ENCODE data around the gene GREM2. TPM values are rescaled to one million over a fixed set of nuclear protein-coding genes. Genes with fewer than 3 reads are reported as not detected.

GREM2 gene
- total RNA-seq: under 1 TPM; 0.07 TPM

DNA sequence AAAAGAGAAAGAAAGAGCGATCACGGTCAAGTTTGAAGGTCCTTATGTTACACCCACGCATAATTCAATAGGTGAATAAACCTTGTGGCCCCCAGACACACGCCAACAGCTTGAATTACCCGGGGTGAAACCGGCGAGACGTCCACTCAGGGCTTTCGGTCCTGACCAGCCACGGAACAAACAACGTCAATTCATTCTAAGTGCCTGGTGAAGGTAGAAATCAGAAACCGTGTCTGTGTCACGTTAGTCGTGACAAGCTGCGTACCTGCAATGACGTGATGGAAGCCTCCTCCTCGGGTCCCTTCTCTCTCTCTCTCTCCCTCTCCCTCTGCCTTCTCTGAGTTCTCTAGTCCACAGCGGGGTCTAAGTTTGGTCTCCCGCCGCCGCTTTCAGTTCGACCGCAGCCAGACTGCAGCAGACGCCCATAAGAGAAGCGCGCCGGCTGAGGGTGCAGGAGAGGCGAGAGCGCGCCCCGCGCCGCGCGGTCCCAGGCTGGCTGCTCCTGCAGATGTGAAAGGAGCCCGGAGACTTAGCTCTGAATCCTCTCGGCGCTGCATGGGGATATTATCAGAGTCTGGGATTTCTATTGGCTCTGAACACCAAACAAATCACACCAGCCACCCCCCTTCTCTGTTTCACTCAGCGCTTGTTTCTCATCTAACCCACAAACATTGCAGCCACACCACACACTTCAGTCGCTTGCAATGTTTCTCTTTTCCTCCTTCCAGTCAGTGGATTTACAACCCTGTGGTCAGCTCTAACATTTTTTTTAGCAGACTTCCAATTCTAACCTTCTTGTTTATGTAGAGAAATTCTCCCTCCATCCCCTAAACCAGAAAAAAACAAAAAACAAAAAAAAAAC lies at the start of gene GREM2:
Gene GREM2, minus strand, starts transcription at position 537 of the 862 bp plus-strand sequence. CDS start 118,680 bp downstream, outside the sequence.
- peak; percentile 63 for DNase-seq
- ChIA-PET POLR2A (interaction anchor here (0.7 kb wide), 1 partner anchor 36 kb away, joined by 3 read pairs; no protein-coding TSS in a partner anchor), CTCF (no interaction called here)
- H3K4me1 Mint-ChIP-seq: peaks cover 25% of the 10 kb centered on the region
- H3K4me3 Mint-ChIP-seq: peak within 1 kb of the TSS; percentile 75
- intact Hi-C loops (cut with DNase I, micrococcal nuclease): loop anchor here in 1 of 2 experiments (5.0 kb wide), 1 partner anchor 420 kb away; no protein-coding TSS in a partner anchor
- peak; percentile 86 for ATAC-seq
- no peaks in the 10 kb centered on the region for H3K36me3 Mint-ChIP-seq (ENCODE audit: low read depth)
- H3K27me3 Mint-ChIP-seq: peaks cover 37% of the 10 kb centered on the region
- H3K9me3 Mint-ChIP-seq (ENCODE audit: low read depth): no peaks in the 10 kb centered on the region
- H3K27ac Mint-ChIP-seq: no peak within 1 kb of the TSS

DNA sequence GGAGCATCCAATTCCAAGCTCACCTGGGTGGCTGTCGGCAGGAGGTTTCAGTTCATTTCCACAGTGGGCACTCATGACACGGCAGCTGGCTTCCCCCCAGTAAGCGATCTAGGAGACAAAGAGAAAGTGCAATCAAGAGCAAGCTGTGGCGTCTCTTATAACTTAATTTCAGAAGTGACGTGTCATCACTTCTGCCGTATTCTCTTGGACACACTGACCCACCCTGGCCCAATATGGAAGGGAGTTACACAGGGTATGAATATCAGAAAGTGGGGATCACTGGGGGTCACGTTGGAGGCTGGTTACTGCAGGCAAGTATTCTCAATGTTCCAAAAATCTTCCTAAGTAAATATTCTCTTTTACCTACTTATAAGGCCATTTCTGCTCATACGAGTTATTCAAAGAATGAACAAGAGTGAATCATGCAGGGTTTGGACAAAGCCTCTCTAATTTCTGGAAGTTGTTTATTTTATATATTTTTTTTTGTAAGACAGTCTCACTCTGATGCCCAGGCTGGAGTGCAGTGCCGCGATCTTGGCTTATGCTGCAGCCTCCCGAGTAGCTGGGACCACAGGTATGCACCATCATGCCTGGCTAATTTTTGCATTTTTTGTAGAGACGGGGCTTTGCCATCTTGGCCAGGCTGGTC lies 46.5 kb upstream of the GREM2 start:
- Mint-ChIP-seq H3K27ac (no peak overlapping the region), H3K36me3 (ENCODE audit: low read depth) (no peaks in the 10 kb centered on the region), H3K27me3 (no peaks in the 10 kb centered on the region), H3K4me3 (no peak overlapping the region), H3K4me1 (no peaks in the 10 kb centered on the region), H3K9me3 (ENCODE audit: low read depth) (no peaks in the 10 kb centered on the region)
- ATAC-seq (no peak), DNase-seq (no peak)
- POLR2A ChIA-PET: no interaction called here
- intact Hi-C loops (cut with DNase I, micrococcal nuclease): no loop called here
- CTCF ChIA-PET: no interaction called here

DNA sequence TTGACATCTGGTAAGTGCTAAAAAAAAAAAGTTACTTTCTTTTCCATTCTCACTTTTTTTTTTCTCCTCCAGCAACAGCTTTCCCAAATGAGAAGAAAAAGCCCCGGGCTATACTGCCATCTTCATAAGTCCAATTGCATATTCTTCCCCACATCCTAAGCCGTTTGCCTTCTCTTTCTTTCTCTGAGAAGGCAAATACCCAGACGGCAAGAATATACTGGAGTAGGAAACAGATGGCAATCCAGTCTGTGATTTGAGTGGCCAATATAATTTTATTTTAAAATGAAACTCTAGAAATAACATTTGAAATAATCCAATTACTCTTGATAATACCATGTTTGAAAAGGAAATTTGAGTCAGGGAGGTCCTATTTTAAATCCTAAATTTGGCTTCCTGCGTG lies 44.6 kb upstream of the GREM2 start:
- no peak for ATAC-seq
- no peaks in the 10 kb centered on the region for H3K4me1 Mint-ChIP-seq

DNA sequence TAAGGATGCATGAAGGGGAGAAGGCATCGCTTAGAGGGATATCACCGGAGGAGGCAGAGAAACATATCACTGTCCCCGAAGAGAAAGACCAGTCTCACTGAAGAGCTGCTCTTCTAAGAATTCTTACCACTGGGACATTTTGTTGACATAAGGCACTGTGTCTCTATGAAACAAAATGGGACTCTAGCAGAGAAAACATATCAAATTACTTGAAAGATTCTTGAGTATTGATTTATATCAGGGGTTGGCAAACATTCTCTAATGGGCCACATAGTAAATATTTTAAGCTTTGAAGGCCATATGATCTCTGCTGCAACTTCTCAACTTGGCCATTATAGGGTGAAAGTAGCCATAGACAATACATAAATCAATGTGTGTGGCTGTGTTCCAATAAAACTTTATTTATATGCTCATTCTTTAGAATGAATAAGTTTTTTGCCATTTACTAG lies 41.0 kb upstream of the GREM2 start:
- Mint-ChIP-seq H3K27ac (no peak overlapping the region), H3K36me3 (ENCODE audit: low read depth) (no peaks in the 10 kb centered on the region), H3K4me1 (no peaks in the 10 kb centered on the region), H3K4me3 (no peak overlapping the region), H3K9me3 (ENCODE audit: low read depth) (no peaks in the 10 kb centered on the region), H3K27me3 (no peaks in the 10 kb centered on the region)
- ATAC-seq: no peak
- intact Hi-C loops (cut with DNase I, micrococcal nuclease): no loop called here
- POLR2A ChIA-PET: no interaction called here
- no peak for DNase-seq
- CTCF ChIA-PET: no interaction called here

More for the DNA sequence above, 44.6 kb upstream of the GREM2 start:
- H3K9me3 Mint-ChIP-seq (ENCODE audit: low read depth): no peaks in the 10 kb centered on the region
- ChIA-PET CTCF (interaction anchor here (0.7 kb wide), 1 partner anchor 814 kb away, joined by 4 read pairs; no protein-coding TSS in a partner anchor), POLR2A (no interaction called here)
- no peaks in the 10 kb centered on the region for H3K36me3 Mint-ChIP-seq (ENCODE audit: low read depth)
- H3K27ac Mint-ChIP-seq: no peak overlapping the region
- no peak for DNase-seq
- intact Hi-C loops (cut with DNase I, micrococcal nuclease): no loop called here
- no peaks in the 10 kb centered on the region for H3K27me3 Mint-ChIP-seq
- no peak overlapping the region for H3K4me3 Mint-ChIP-seq

DNA sequence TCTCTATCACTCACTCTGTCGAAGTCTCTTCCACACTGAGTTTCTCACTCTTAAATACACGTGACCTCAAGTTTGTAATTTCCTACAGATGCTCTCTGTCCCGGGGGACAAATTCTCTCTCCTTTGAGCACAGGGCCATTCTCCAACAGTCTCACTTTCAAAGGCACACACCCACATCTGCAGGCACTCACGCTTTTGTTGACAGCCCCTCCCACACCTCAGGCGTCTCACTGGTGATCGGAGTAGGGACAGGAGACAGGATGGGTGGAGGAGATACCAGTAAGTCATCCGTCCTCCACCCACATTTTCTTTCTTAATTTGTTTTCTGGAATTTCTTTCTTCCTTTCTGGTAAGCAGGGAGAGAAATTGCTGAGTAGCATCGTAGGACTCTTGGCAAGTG lies 40.6 kb upstream of the GREM2 start:
- no peak for ATAC-seq
- Mint-ChIP-seq H3K27ac (no peak overlapping the region), H3K36me3 (ENCODE audit: low read depth) (no peaks in the 10 kb centered on the region), H3K4me3 (no peak overlapping the region), H3K4me1 (no peaks in the 10 kb centered on the region), H3K9me3 (ENCODE audit: low read depth) (no peaks in the 10 kb centered on the region), H3K27me3 (no peaks in the 10 kb centered on the region)
- no peak for DNase-seq
- ChIA-PET CTCF (no interaction called here), POLR2A (no interaction called here)
- intact Hi-C loops (cut with DNase I, micrococcal nuclease): no loop called here

DNA sequence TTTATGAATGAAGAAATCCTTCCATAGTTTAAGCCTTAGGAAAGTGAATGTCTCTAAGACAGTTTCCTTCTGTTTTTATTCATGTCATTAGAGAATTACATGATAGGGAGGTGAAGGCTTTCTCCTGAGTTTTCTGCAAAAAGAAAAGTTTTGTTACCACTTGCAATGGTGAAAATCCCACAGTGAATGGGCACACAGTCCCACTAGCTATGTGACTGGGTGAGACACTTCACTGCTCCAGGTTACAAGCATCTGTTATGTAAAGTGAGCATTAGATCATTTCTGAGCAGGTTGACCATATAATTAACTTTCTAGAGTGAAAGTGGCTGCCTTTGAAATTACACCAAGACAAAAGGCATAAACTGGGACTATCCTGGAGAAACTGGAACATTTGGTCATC lies 38.9 kb upstream of the GREM2 start:
- H3K27ac Mint-ChIP-seq: no peak overlapping the region
- intact Hi-C loops (cut with DNase I, micrococcal nuclease): no loop called here
- H3K36me3 Mint-ChIP-seq (ENCODE audit: low read depth): no peaks in the 10 kb centered on the region
- no peaks in the 10 kb centered on the region for H3K27me3 Mint-ChIP-seq
- H3K4me3 Mint-ChIP-seq: no peak overlapping the region
- ChIA-PET POLR2A (no interaction called here), CTCF (interaction anchor here (0.7 kb wide), 1 partner anchor 1311 kb away, joined by 3 read pairs; no protein-coding TSS in a partner anchor)
- no peaks in the 10 kb centered on the region for H3K4me1 Mint-ChIP-seq
- ATAC-seq: no peak
- no peaks in the 10 kb centered on the region for H3K9me3 Mint-ChIP-seq (ENCODE audit: low read depth)
- no peak for DNase-seq

DNA sequence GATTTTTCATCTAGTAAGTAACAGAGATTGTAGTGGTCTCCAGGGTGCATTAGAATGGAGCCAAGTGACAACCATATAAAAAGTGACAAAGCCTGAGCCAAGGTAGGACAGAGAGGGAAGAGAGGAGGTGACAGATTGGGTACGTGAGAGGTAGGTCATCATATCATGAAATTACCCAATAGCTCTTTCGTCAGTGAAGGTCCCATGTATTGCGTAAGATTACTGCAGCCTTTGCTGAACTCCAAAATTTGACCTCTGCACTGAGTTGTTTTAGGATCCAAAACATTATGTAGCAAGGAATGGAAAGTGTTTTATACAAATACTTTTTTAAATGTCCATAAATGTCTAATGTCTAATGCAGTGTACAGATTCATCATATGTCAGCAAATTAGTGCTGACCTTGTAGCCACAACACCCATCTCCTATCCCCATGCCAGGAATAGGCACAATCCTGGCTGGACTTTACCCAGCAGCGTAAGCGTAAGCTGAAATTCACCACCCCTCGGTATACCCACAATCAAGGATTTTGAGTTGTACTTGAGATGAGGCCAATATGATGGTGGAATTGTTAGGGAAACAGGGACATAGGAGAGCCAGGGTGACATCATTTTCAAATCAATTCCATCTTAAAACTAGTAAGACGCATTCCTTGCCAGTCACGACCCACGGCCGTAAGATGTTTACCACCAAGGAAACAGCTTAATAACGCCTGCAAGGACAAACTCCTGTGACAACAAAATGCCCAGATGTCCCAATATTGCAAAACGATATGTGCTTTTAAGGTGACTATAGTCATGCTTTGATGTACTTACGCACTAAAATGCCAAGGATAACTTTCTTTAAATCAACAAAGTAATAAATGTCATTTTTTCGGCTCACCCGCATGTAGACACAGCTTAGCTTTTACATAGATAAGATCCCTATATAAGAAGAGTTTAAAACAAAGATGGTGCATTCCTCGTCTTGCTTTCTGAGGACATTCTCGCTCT lies 38.1 kb upstream of the GREM2 start:
- DNase-seq: no peak
- intact Hi-C loops (cut with DNase I, micrococcal nuclease): no loop called here
- no peak for ATAC-seq
- Mint-ChIP-seq H3K9me3 (ENCODE audit: low read depth) (no peaks in the 10 kb centered on the region), H3K4me3 (no peak overlapping the region), H3K4me1 (no peaks in the 10 kb centered on the region), H3K27ac (no peak overlapping the region), H3K36me3 (ENCODE audit: low read depth) (no peaks in the 10 kb centered on the region), H3K27me3 (no peaks in the 10 kb centered on the region)
- ChIA-PET POLR2A (no interaction called here), CTCF (no interaction called here)

DNA sequence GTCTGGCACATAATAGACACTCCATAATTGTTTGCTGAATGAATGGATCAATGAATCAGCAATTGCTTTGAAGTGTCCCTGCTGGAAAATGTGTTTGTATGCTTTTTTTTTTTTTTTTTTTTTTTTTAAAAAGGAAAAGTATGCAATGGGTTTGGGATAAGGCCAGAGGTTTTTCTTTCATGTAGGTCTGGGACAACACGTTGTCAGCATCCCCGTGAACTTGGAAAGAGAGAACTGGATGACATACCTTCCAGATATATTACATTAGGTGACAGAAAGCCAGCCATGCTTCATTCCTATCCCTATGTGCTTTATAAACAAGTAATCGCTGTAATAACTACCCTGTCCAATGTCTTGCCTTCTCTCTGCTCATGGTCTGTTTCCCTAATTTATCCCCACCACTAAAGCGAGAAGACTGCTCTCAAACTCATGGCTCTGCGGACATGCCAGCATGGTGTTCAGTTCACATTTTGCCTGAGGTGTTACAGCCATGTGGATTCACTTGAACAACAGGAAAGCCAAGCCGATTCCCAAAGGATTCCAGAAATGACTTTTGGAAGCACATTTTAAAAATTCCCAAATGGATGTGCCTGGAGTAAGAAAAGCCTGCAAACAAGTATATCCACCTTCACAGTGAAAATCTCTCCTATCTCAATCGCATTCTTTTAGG lies 34.8 kb upstream of the GREM2 start:
- Mint-ChIP-seq H3K27me3 (no peaks in the 10 kb centered on the region), H3K27ac (no peak overlapping the region), H3K4me3 (no peak overlapping the region), H3K9me3 (ENCODE audit: low read depth) (no peaks in the 10 kb centered on the region), H3K4me1 (no peaks in the 10 kb centered on the region), H3K36me3 (ENCODE audit: low read depth) (no peaks in the 10 kb centered on the region)
- ChIA-PET POLR2A (no interaction called here), CTCF (interaction anchor here (0.7 kb wide), 1 partner anchor 15 kb away, joined by 4 read pairs; no protein-coding TSS in a partner anchor)
- intact Hi-C loops (cut with DNase I, micrococcal nuclease): no loop called here
- DNase-seq (no peak), ATAC-seq (no peak)

DNA sequence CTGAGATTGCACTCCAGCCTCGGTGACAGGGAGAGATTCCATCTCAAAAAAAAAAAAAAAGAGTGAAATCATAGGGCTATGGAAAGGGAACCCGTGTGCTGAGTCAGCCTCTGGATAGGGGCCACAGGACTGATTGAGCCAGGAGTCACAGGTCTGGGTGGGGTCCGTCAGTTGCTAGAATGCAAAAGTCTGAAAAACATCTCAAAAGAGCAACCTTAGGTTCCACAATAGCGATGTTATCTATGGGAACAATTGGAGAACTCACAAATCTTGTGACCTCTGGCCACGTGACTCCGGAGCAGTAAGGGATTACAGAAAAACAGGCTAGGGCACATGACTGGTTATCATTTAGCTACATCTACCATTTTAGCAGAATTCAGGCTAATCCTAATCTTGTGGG lies 32.8 kb upstream of the GREM2 start:
- POLR2A ChIA-PET: no interaction called here
- Mint-ChIP-seq H3K27ac (no peak overlapping the region), H3K27me3 (no peaks in the 10 kb centered on the region), H3K36me3 (ENCODE audit: low read depth) (no peaks in the 10 kb centered on the region), H3K4me1 (no peaks in the 10 kb centered on the region), H3K9me3 (ENCODE audit: low read depth) (peaks cover 1% of the 10 kb centered on the region), H3K4me3 (no peak overlapping the region)
- CTCF ChIA-PET: no interaction called here
- intact Hi-C loops (cut with DNase I, micrococcal nuclease): no loop called here
- ATAC-seq: no peak
- no peak for DNase-seq

DNA sequence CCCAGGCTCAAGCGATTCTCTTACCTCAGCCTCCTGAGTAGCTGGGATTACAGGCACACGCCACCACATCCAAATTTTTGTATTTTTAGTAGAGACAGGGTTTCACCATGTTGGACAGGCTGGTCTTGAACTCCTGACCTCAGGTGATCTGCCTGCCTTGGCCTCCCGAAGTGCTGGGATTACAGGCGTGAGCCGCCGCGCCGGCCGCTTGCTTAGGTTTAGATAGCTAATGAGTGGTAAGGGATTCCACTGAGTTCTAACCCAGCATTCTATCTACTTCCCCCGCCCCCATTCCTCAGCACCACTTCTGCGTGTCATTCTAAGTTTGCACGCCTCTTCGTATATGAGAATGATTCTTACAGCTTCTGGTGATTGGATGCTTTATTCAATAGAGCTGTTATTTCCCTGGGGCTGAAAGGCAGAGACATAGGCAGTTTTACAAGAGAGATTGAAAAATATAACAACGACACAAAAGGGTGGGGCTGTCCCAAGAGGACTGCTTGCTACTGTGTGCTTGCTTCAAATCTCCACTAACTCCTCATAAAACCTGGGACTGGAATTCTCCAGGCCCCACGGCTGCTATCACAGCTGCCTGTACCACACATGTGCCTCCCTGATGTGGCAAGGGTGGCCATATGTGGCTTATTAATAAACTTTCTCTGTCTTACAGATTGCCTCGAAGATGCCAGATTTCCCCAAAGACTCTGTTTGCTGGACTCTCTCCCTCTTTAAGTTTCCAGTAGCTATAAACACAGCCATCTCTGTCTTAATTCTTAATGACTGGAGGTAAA lies 23.7 kb upstream of the GREM2 start:
- ChIA-PET POLR2A (no interaction called here), CTCF (no interaction called here)
- intact Hi-C loops (cut with DNase I, micrococcal nuclease): no loop called here
- H3K36me3 Mint-ChIP-seq (ENCODE audit: low read depth): no peaks in the 10 kb centered on the region
- DNase-seq (no peak), ATAC-seq (no peak)
- no peak overlapping the region for H3K4me3 Mint-ChIP-seq
- H3K4me1 Mint-ChIP-seq: no peaks in the 10 kb centered on the region
- no peak overlapping the region for H3K27ac Mint-ChIP-seq
- no peaks in the 10 kb centered on the region for H3K27me3 Mint-ChIP-seq
- peaks cover 10% of the 10 kb centered on the region for H3K9me3 Mint-ChIP-seq (ENCODE audit: low read depth)

Measured in activated CD4-positive, alpha-beta T cell treated with anti-CD3 and anti-CD28 coated beads for 36 hours (primary cell).